Muscle layer of colon (tissue), 2 donors: ENCODE measurements around the gene LPCAT2.

Experiments used
- H3K27ac ChIP-seq: one replicate; pipeline ENCODE4 v1.7.0; 2013; ENCODE audit warnings: low read depth, mild to moderate bottlenecking, low read length, moderate library complexity
- H3K27me3 ChIP-seq, 2 donors: one replicate each; pipeline ENCODE4 v1.7.0; 2013; ENCODE audit warnings: low read length in 2 of 2, mild to moderate bottlenecking in 2 of 2; ENCODE audit not compliant: insufficient read depth in 2 of 2, control insufficient read depth in 1 of 2
- H3K36me3 ChIP-seq: one replicate; pipeline ENCODE4 v1.7.0; 2013; ENCODE audit warnings: mild to moderate bottlenecking, low read length; ENCODE audit not compliant: insufficient read depth
- H3K4me1 ChIP-seq: one replicate; pipeline ENCODE4 v1.7.0; 2013; ENCODE audit warnings: mild to moderate bottlenecking, low read length; ENCODE audit not compliant: insufficient read depth
- H3K4me3 ChIP-seq, 2 donors: one replicate each; pipeline ENCODE4 v1.7.0; 2013; ENCODE audit warnings: low read length in 2 of 2, low read depth in 1 of 2, mild to moderate bottlenecking in 1 of 2, moderate library complexity in 1 of 2
- H3K9ac ChIP-seq: one replicate; pipeline ENCODE4 v1.7.0; 2013; ENCODE audit warnings: low read length
- H3K9me3 ChIP-seq: one replicate; pipeline ENCODE4 v1.7.0; 2013; ENCODE audit warnings: mild to moderate bottlenecking, low read length
- donor health status: abdominal sarcoma.
- donor health status: Adenocarcinoma of cecum.

LPCAT2 gene

DNA sequence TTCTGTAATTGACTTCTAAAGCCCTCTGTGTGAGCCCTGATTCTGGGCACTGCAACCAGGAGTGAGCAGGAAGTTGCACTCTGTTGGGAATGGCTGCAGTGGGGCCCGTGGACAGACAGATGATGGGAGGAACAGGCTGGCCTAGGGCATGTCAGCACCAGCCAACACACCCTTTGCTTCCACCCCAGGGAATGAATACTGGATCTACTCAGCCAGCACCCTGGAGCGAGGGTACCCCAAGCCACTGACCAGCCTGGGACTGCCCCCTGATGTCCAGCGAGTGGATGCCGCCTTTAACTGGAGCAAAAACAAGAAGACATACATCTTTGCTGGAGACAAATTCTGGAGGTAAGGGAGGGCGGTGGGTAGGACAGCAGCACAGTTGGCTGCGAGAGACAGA, 10.8 kb upstream of the LPCAT2 start:
- Histone ChIP-seq H3K27me3 (no peaks in the 10 kb centered on the region), H3K27ac (no peak overlapping the region), H3K4me1 (peaks cover 49% of the 10 kb centered on the region)

DNA sequence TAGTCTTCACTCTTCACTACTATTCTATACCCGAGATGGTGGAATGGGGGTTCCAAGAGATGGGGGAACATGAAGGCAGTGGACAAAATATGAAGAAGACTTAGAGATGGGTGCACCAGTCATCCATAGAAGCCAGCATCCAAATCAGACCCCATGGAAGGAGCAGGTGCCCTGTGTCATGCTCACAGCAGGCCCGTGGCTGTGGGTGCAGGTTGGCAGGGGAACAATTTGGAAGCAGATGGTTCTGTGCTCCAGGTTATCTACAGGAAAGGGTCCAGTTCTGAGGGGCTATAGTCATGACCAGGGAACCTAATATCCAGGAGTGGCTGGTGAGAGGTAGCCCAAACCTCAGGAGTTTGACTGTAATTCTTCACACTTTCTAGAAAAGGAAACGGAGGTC, 9.6 kb upstream of the LPCAT2 start:
- no peak overlapping the region for H3K9ac ChIP-seq
- no peaks in the 10 kb centered on the region for H3K9me3 ChIP-seq
- H3K4me1 ChIP-seq, result peaks cover 57% of the 10 kb centered on the region
- no peaks in the 10 kb centered on the region for H3K27me3 ChIP-seq
- H3K27ac ChIP-seq, result no peak overlapping the region
- no peak overlapping the region for H3K4me3 ChIP-seq
- H3K36me3 ChIP-seq, result peaks cover 7% of the 10 kb centered on the region

More for the DNA sequence above, 10.8 kb upstream of the LPCAT2 start:
- peaks cover 18% of the 10 kb centered on the region for H3K36me3 ChIP-seq
- no peaks in the 10 kb centered on the region for H3K9me3 ChIP-seq
- H3K4me3 ChIP-seq, result no peak overlapping the region
- no peak overlapping the region for H3K9ac ChIP-seq

- peaks cover 49% of the 10 kb centered on the region for H3K4me1 ChIP-seq
Observed at GRCh38 chr16:55499951-55500529, 8.8 kb upstream of the LPCAT2 start.

GRCh38 chr16:55500530-55501011, 8.3 kb upstream of the LPCAT2 start:
- Histone ChIP-seq H3K9me3 (no peaks in the 10 kb centered on the region), H3K4me1 (peaks cover 47% of the 10 kb centered on the region), H3K36me3 (peaks cover 7% of the 10 kb centered on the region), H3K27me3 (no peaks in the 10 kb centered on the region), H3K27ac (no peak overlapping the region), H3K9ac (no peak overlapping the region), H3K4me3 (no peak overlapping the region)

More at GRCh38 chr16:55499951-55500529, 8.8 kb upstream of the LPCAT2 start:
- Histone ChIP-seq H3K27ac (no peak overlapping the region), H3K36me3 (peaks cover 7% of the 10 kb centered on the region), H3K4me3 (no peak overlapping the region), H3K27me3 (no peaks in the 10 kb centered on the region), H3K9me3 (no peaks in the 10 kb centered on the region), H3K9ac (no peak overlapping the region)

DNA sequence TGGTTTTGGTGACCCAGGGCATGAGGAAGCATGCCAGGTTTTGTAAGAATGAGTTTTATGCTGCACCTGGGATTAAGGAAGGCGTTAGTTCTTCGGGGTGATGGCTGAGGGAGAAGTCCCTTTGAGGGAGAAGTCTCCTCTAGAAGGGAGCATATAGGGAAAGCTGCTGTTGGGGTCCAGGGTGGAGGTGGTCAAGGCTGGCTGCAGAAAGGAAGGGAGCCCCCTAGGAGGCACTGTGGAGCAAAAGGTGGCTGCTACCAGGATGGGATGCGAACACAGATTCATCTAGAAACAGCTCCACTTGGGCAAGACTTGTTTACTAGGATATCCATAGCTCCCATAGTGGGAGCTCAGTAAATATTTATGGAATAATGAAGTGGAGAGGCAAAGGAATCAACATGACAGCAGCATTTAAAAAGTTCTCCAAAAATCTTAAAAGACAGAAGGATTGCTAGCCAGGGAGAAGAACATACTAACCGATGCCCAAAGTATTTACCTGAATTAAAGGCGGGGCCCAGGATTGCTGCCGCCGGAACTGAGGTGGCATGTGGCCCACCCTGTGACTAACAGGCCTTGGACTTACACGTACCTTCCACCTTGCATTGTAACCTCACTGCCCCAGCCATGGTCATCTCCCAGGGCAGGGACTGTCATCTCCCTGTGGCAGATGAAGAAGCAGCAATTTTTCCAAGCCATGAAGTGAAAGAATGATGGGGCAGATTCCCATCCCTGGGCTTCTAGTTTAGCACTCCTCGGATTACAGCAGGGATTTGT, 7.1 kb upstream of the LPCAT2 start:
- Histone ChIP-seq H3K27me3 (no peaks in the 10 kb centered on the region), H3K4me1 (peaks cover 47% of the 10 kb centered on the region), H3K4me3 (no peak overlapping the region), H3K9ac (no peak overlapping the region), H3K9me3 (no peaks in the 10 kb centered on the region), H3K27ac (no peak overlapping the region), H3K36me3 (peaks cover 7% of the 10 kb centered on the region)

DNA sequence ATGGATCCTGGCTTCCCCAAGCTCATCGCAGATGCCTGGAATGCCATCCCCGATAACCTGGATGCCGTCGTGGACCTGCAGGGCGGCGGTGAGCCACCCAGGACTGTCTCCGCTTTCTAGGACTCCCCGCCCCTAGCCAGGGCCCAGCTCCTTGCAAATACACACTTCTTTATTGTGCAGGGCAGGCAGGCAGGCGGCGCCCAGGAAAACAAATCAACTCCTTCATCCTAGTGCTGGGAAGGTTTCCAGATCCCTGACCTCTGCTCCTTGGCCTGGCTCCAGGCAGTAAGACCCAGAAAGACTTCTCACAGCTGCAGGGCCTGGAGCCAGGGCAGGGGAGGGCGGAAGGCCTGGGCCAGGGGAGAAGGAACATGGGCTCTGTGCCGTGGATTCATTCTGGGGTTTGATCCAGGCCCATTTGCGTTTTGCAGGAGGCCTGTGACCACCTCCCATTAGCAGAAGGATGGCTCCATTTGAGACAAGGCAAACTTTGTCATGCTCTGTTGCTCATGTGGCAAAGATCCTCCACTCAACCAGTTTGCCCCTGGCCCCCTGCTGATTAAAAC, 6.0 kb upstream of the LPCAT2 start:
- H3K9ac ChIP-seq, result no peak overlapping the region
- peaks cover 47% of the 10 kb centered on the region for H3K4me1 ChIP-seq
- peaks cover 7% of the 10 kb centered on the region for H3K36me3 ChIP-seq
- no peak overlapping the region for H3K4me3 ChIP-seq
- no peaks in the 10 kb centered on the region for H3K9me3 ChIP-seq
- H3K27me3 ChIP-seq, result no peaks in the 10 kb centered on the region
- H3K27ac ChIP-seq, result peak overlapping the region; percentile 27

- H3K9ac ChIP-seq, result no peak overlapping the region
- H3K9me3 ChIP-seq, result no peaks in the 10 kb centered on the region
- H3K4me1 ChIP-seq, result peaks cover 53% of the 10 kb centered on the region
- no peaks in the 10 kb centered on the region for H3K36me3 ChIP-seq
- H3K27me3 ChIP-seq, result no peaks in the 10 kb centered on the region
- H3K27ac ChIP-seq, result no peak overlapping the region
- no peak overlapping the region for H3K4me3 ChIP-seq
Observed at GRCh38 chr16:55503726-55504550, 4.9 kb upstream of the LPCAT2 start.

DNA sequence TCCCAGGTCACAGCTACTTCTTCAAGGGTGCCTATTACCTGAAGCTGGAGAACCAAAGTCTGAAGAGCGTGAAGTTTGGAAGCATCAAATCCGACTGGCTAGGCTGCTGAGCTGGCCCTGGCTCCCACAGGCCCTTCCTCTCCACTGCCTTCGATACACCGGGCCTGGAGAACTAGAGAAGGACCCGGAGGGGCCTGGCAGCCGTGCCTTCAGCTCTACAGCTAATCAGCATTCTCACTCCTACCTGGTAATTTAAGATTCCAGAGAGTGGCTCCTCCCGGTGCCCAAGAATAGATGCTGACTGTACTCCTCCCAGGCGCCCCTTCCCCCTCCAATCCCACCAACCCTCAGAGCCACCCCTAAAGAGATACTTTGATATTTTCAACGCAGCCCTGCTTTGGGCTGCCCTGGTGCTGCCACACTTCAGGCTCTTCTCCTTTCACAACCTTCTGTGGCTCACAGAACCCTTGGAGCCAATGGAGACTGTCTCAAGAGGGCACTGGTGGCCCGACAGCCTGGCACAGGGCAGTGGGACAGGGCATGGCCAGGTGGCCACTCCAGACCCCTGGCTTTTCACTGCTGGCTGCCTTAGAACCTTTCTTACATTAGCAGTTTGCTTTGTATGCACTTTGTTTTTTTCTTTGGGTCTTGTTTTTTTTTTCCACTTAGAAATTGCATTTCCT, 3.4 kb upstream of the LPCAT2 start:
- Histone ChIP-seq H3K4me1 (peaks cover 40% of the 10 kb centered on the region), H3K27me3 (peaks cover 4% of the 10 kb centered on the region in 2 donors), H3K27ac (no peak overlapping the region), H3K9ac (no peak overlapping the region), H3K9me3 (no peaks in the 10 kb centered on the region), H3K36me3 (no peaks in the 10 kb centered on the region), H3K4me3 (no peak overlapping the region)

DNA sequence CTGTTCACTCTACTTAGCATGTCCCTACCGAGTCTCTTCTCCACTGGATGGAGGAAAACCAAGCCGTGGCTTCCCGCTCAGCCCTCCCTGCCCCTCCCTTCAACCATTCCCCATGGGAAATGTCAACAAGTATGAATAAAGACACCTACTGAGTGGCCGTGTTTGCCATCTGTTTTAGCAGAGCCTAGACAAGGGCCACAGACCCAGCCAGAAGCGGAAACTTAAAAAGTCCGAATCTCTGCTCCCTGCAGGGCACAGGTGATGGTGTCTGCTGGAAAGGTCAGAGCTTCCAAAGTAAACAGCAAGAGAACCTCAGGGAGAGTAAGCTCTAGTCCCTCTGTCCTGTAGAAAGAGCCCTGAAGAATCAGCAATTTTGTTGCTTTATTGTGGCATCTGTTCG, 2.8 kb upstream of the LPCAT2 start:
- H3K27ac ChIP-seq, result no peak overlapping the region
- H3K27me3 ChIP-seq, result peaks cover 4% of the 10 kb centered on the region in 2 donors
- H3K9me3 ChIP-seq, result no peaks in the 10 kb centered on the region
- H3K9ac ChIP-seq, result no peak overlapping the region
- H3K4me3 ChIP-seq, result no peak overlapping the region
- H3K4me1 ChIP-seq, result peaks cover 34% of the 10 kb centered on the region
- no peaks in the 10 kb centered on the region for H3K36me3 ChIP-seq

- no peaks in the 10 kb centered on the region for H3K36me3 ChIP-seq
- H3K9me3 ChIP-seq, result no peaks in the 10 kb centered on the region
- no peak overlapping the region for H3K27ac ChIP-seq
- H3K4me1 ChIP-seq, result peaks cover 28% of the 10 kb centered on the region
- peaks cover 4% of the 10 kb centered on the region in 2 donors for H3K27me3 ChIP-seq
- H3K9ac ChIP-seq, result no peak overlapping the region
- H3K4me3 ChIP-seq, result no peak overlapping the region
Observed at GRCh38 chr16:55506708-55507107, 2.2 kb upstream of the LPCAT2 start.
